ENCODE data around the gene CDC42BPG. TPM values are rescaled to one million over a fixed set of nuclear protein-coding genes. Genes with fewer than 3 reads are reported as not detected.

CDC42BPG gene
- total RNA-seq, 1 experiment from 2014 or later = 24.9 TPM

DNA sequence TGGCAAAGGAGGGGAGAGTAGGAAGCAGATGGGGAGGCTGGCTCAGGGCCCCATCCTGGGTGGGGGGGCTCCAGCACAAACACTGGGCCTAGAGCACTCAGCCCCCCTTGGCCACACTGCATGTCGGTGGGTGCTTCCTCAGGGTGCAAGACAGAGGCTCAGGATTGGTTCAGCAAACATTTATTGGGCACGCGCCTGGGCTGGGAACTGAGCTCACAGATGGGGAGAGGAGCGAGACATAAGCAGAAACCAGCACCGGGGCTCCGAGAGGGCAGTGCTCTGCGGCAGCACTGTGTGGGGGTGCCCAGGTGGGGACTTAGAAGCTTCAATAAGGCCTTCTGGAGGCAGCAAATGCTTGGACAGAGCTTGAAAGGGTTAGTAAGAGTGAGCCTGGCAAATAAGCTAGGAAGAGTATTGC, 46.1 kb upstream of the CDC42BPG start:
- H3K79me1 ChIP-seq (ENCODE audit: insufficient read depth, low read depth, low read length, poor library complexity, severe bottlenecking) = no peaks in the 10 kb centered on the region
- no peak for DNase-seq

More for the DNA sequence above, 46.1 kb upstream of the CDC42BPG start:
- no peak overlapping the region for H2BK12ac ChIP-seq (ENCODE audit: insufficient read length, low read depth, low read length)
- no peak overlapping the region for H2BK5ac ChIP-seq (ENCODE audit: insufficient read length, low read length)
- no peak overlapping the region for H4K8ac ChIP-seq (replicated peaks; ENCODE audit: insufficient read length, low read depth, low read length)
- H4K20me1 ChIP-seq (ENCODE audit: control insufficient read depth, insufficient read depth, insufficient read length) = no peaks in the 10 kb centered on the region
- H3K4me1 ChIP-seq (ENCODE audit: insufficient read depth, low read length) = no peaks in the 10 kb centered on the region; the same call in 1 of the 2 replicates
- TF ChIP-seq, protein P1, sequence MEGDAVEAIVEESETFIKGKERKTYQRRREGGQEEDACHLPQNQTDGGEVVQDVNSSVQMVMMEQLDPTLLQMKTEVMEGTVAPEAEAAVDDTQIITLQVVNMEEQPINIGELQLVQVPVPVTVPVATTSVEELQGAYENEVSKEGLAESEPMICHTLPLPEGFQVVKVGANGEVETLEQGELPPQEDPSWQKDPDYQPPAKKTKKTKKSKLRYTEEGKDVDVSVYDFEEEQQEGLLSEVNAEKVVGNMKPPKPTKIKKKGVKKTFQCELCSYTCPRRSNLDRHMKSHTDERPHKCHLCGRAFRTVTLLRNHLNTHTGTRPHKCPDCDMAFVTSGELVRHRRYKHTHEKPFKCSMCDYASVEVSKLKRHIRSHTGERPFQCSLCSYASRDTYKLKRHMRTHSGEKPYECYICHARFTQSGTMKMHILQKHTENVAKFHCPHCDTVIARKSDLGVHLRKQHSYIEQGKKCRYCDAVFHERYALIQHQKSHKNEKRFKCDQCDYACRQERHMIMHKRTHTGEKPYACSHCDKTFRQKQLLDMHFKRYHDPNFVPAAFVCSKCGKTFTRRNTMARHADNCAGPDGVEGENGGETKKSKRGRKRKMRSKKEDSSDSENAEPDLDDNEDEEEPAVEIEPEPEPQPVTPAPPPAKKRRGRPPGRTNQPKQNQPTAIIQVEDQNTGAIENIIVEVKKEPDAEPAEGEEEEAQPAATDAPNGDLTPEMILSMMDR (conservative IDR thresholded peaks at IDR 0.05) = no peak
- Mint-ChIP-seq H3K4me3 (no peak overlapping the region; a peak in 1 of 5 replicates), H3K4me1 (peaks cover 12 to 26% of the 10 kb centered on the region in 2 experiments), H3K9me3 (no peaks in the 10 kb centered on the region; a peak in 1 of 5 replicates), H3K27ac (peak overlapping the region in 1 of 3 experiments; percentile 89; a peak in 1 of 7 replicates), H3K27me3 (ENCODE audit: low read depth) (no peaks in the 10 kb centered on the region), H3K36me3 (ENCODE audit: insufficient read depth in 1 of 3, low read depth in 3 of 3) (peaks cover 0 to 2% (median 0%) of the 10 kb centered on the region in 3 experiments; a peak in 2 of 7 replicates)
- H3K27ac ChIP-seq (ENCODE audit: insufficient read length, low read depth, low read length) = no peak overlapping the region
- no peak overlapping the region for H4K5ac ChIP-seq (ENCODE audit: insufficient read length, low read depth, low read length)
- H3K9me3 ChIP-seq (ENCODE audit: control insufficient read depth, low read depth, low read length) = no peaks in the 10 kb centered on the region
- no peak overlapping the region for H3K18ac ChIP-seq (ENCODE audit: insufficient read length, low read depth, low read length)
- no peak overlapping the region for H3T11ph ChIP-seq (ENCODE audit: low read length)
- H2AFZ ChIP-seq (ENCODE audit: low read length) = no peak overlapping the region
- no peak overlapping the region for H3K4me2 ChIP-seq (ENCODE audit: insufficient read depth, insufficient read length, low read length)
- no peak overlapping the region for H2BK15ac ChIP-seq (ENCODE audit: low read depth, low read length)
- no peak overlapping the region for H2AK5ac ChIP-seq (ENCODE audit: insufficient read length, low read length)
- no peak overlapping the region for H3K56ac ChIP-seq (ENCODE audit: insufficient read length, low read depth, low read length)
- no CpG with 5 or more reads among the region's 7 CpGs for WGBS (ENCODE audit: extremely low coverage, insufficient read length, low lambda C conversion rate)
- H4K91ac ChIP-seq (ENCODE audit: insufficient read length, low read depth, low read length) = no peak overlapping the region
- H3K4ac ChIP-seq (ENCODE audit: low read depth, low read length) = no peak overlapping the region
- H3K14ac ChIP-seq (ENCODE audit: insufficient read depth, low read length) = no peak overlapping the region
- H3K9ac ChIP-seq (ENCODE audit: extremely low read depth, insufficient read length, low read length) = no peak overlapping the region
- no peaks in the 10 kb centered on the region for H3K27me3 ChIP-seq (ENCODE audit: insufficient read depth, low read length)
- H2BK120ac ChIP-seq (ENCODE audit: low read depth, low read length, poor library complexity, severe bottlenecking) = no peak overlapping the region
- no peaks in the 10 kb centered on the region for H3K79me2 ChIP-seq (ENCODE audit: insufficient read depth, low read length)
- H3K23me2 ChIP-seq (ENCODE audit: insufficient read length, low read depth, low read length, poor library complexity, severe bottlenecking) = peaks cover 4% of the 10 kb centered on the region
- H2BK20ac ChIP-seq (ENCODE audit: low read depth, low read length, poor library complexity, severe bottlenecking) = no peak overlapping the region
- H3K23ac ChIP-seq (ENCODE audit: insufficient read length, low read depth, low read length) = no peak overlapping the region
